GM23338 (cell line): ENCODE results near the gene PTP4A2. TPM values are rescaled to one million over a fixed set of nuclear protein-coding genes. Genes with fewer than 3 reads are reported as not detected.
"Not testable (repeated sequence)": the region's sequence is repeated elsewhere in the genome, so short reads cannot be mapped to it uniquely, and the experiment has no call there.

Experiments used
- ATAC-seq: fragments of 200-7000 bp; cut with Tn5 transposase; 3 replicates; pipeline ENCODE4 v1.9.1; 2020
- DNase-seq: peaks from one replicate; pipeline ENCODE4 v3.0.0-alpha.2; 2015; ENCODE audit warnings: low spot score
- H2AFZ ChIP-seq: fragments of 200-600 bp; sonication (generic); 2 replicates; pipeline ENCODE4 v1.8.0; 2016; ENCODE audit warnings: antibody characterized with exemption, mild to moderate bottlenecking, moderate library complexity
- H3F3A ChIP-seq: fragments of 200-600 bp; sonication (generic); replicated peaks from 2 replicates; pipeline ENCODE4 v1.8.0; 2017; ENCODE audit warnings: antibody characterized with exemption, mixed run types, low read depth
- H3K27ac ChIP-seq: fragments of 200-600 bp; sonication (generic); 2 replicates; pipeline ENCODE4 v1.6.1; 2016; ENCODE audit warnings: low read depth
- H3K27me3 ChIP-seq: fragments of 200-600 bp; sonication (generic); 2 replicates; pipeline ENCODE4 v1.8.0; 2016; ENCODE audit warnings: mild to moderate bottlenecking, mixed run types, moderate library complexity; ENCODE audit not compliant: insufficient read depth
- H3K36me3 ChIP-seq: fragments of 200-600 bp; sonication (generic); 2 replicates; pipeline ENCODE4 v1.8.0; 2016; ENCODE audit warnings: mild to moderate bottlenecking; ENCODE audit not compliant: insufficient read depth
- H3K4me1 ChIP-seq: fragments of 200-600 bp; sonication (generic); 2 replicates; pipeline ENCODE4 v1.8.0; 2016; ENCODE audit warnings: mild to moderate bottlenecking, moderate library complexity; ENCODE audit not compliant: insufficient read depth
- H3K4me2 ChIP-seq: fragments of 200-600 bp; sonication (generic); 2 replicates; pipeline ENCODE4 v1.7.1; 2017; ENCODE audit warnings: mixed run types
- H3K4me3 ChIP-seq: fragments of 200-600 bp; sonication (generic); 2 replicates; pipeline ENCODE4 v1.6.1; 2016; ENCODE audit warnings: mixed run types
- H3K79me2 ChIP-seq: fragments of 200-600 bp; sonication (generic); replicated peaks from 2 replicates; pipeline ENCODE4 v1.8.0; 2017; ENCODE audit warnings: mild to moderate bottlenecking; ENCODE audit not compliant: insufficient read depth
- H3K9me2 ChIP-seq: fragments of 200-600 bp; sonication (generic); 2 replicates; pipeline ENCODE4 v1.8.0; 2017; ENCODE audit not compliant: insufficient read depth
- H4K20me1 ChIP-seq: fragments of 200-600 bp; sonication (generic); replicated peaks from 2 replicates; pipeline ENCODE4 v1.8.0; 2017; ENCODE audit warnings: mild to moderate bottlenecking; ENCODE audit not compliant: insufficient read depth
- H3K27ac Mint-ChIP-seq: 2 replicates; pipeline ENCODE4 v1.8.0; 2020; ENCODE audit warnings: inconsistent platforms, mild to moderate bottlenecking, moderate library complexity, mixed read lengths
- H3K27me3 Mint-ChIP-seq: 3 replicates; pipeline ENCODE4 v1.8.0; 2022; ENCODE audit warnings: low read depth, mild to moderate bottlenecking, moderate library complexity, mixed read lengths, inconsistent platforms; ENCODE audit not compliant: insufficient read depth, poor library complexity
- H3K36me3 Mint-ChIP-seq: 3 replicates; pipeline ENCODE4 v1.8.0; 2021; ENCODE audit warnings: low read depth, mild to moderate bottlenecking, inconsistent platforms, moderate library complexity, mixed read lengths
- H3K4me1 Mint-ChIP-seq: 3 replicates; pipeline ENCODE4 v1.8.0; 2020; ENCODE audit warnings: mild to moderate bottlenecking, inconsistent platforms, mixed read lengths
- H3K4me3 Mint-ChIP-seq: 3 replicates; pipeline ENCODE4 v1.8.0; 2021; ENCODE audit warnings: moderate library complexity, mild to moderate bottlenecking, inconsistent platforms, mixed read lengths
- H3K9me3 Mint-ChIP-seq: 3 replicates; pipeline ENCODE4 v1.8.0; 2020; ENCODE audit warnings: moderate library complexity, mild to moderate bottlenecking, inconsistent platforms, mixed read lengths
- CREB1 ChIP-seq: fragments of 250-450 bp; sonication (Bioruptor Pico); IDR thresholded peaks from 2 replicates; pipeline ENCODE4 v1.5.0; 2020; ENCODE audit warnings: low read depth, mild to moderate bottlenecking, moderate library complexity
- ETS1 ChIP-seq: IDR thresholded peaks from 2 replicates; pipeline ENCODE4 v1.6.1; 2016; ENCODE audit warnings: antibody characterized with exemption
- EZH2phosphoT487 ChIP-seq: fragments of 200-600 bp; sonication (generic); IDR thresholded peaks from one replicate; pipeline ENCODE4 v1.8.1; 2018; ENCODE audit warnings: antibody characterized with exemption; ENCODE audit not compliant: unreplicated experiment
- JUNB ChIP-seq: IDR thresholded peaks from one replicate; pipeline ENCODE4 v1.6.1; 2016; ENCODE audit warnings: antibody characterized with exemption; ENCODE audit not compliant: unreplicated experiment
- POLR2AphosphoS5 ChIP-seq: IDR thresholded peaks from 2 replicates; pipeline ENCODE4 v1.6.1; 2016; ENCODE audit warnings: antibody characterized with exemption, low read depth
- REST ChIP-seq: IDR thresholded peaks from one replicate; pipeline ENCODE4 v1.6.1; 2018; ENCODE audit warnings: antibody characterized with exemption; ENCODE audit not compliant: unreplicated experiment
- STAT1 ChIP-seq: IDR thresholded peaks from one replicate; pipeline ENCODE4 v1.6.1; 2016; ENCODE audit warnings: antibody characterized with exemption; ENCODE audit not compliant: unreplicated experiment
- ZNF331 ChIP-seq: fragments of 250-450 bp; sonication (Bioruptor Pico); IDR thresholded peaks from 2 replicates; pipeline ENCODE4 v1.5.0; 2020; ENCODE audit warnings: low read depth, mild to moderate bottlenecking, moderate library complexity
- polyA plus RNA-seq: library from polyadenylated mRNA; unstranded; fragments of >200 nt; fragmentation: Nextera tagmentation; extraction: Ambion mirVana; gene quantifications from 2 replicates; pipeline ENCODE4 v1.2.1, GENCODE V29; 2016
- total RNA-seq: library from RNA; depleted of rRNA; stranded (reverse); fragments of >200 nt; shearing (Covaris generic); gene quantifications from 2 replicates; pipeline ENCODE4 v1.2.3, GENCODE V29; 2014

PTP4A2 gene
- total and polyA plus RNA-seq, 2 experiments from 2014 or later = 153 to 260 TPM

GRCh38 chr1:31900790-31901189, 37.4 kb downstream of the PTP4A2 start (continued):
- TF ChIP-seq ETS1 = no peak

- H2AFZ ChIP-seq = no peak overlapping the region
- no peak overlapping the region for H3K4me3 Mint-ChIP-seq
- no peaks in the 10 kb centered on the region; the same call in 2 of the 3 replicates for H3K36me3 Mint-ChIP-seq
- no peaks in the 10 kb centered on the region for H4K20me1 ChIP-seq
- H3K4me1 Mint-ChIP-seq = no peaks in the 10 kb centered on the region
- H3K27me3 ChIP-seq = no peaks in the 10 kb centered on the region
- H3K4me1 ChIP-seq = no peaks in the 10 kb centered on the region
- H3K9me2 ChIP-seq = no peaks in the 10 kb centered on the region
- peaks cover 4% of the 10 kb centered on the region; the same call in 1 of the 3 replicates for H3K9me3 Mint-ChIP-seq
- no peaks in the 10 kb centered on the region for H3F3A ChIP-seq
- no peak overlapping the region for H3K27ac ChIP-seq
- no peak overlapping the region for H3K4me3 ChIP-seq
- no peaks in the 10 kb centered on the region for H3K36me3 ChIP-seq
- no peaks in the 10 kb centered on the region for H3K79me2 ChIP-seq
- no peak overlapping the region for H3K4me2 ChIP-seq
- ATAC-seq (no peak), DNase-seq (no peak)
- H3K27me3 Mint-ChIP-seq = peaks cover 5% of the 10 kb centered on the region
- TF ChIP-seq POLR2AphosphoS5 (no peak), CREB1 (CRISPR knock-in tag) (no peak), REST (no peak), STAT1 (no peak), ZNF331 (CRISPR knock-in tag) (no peak), ETS1 (no peak), JUNB (no peak), EZH2phosphoT487 (no peak)
- H3K27ac Mint-ChIP-seq = no peak overlapping the region
Measured at GRCh38 chr1:31897526-31898100, 40.6 kb downstream of the PTP4A2 start.

GRCh38 chr1:31895474-31896198, 42.5 kb downstream of the PTP4A2 start:
- not testable (repeated sequence) for ATAC-seq, H3K4me3 Mint-ChIP-seq, H3K36me3 Mint-ChIP-seq

More at GRCh38 chr1:31895474-31896198, 42.5 kb downstream of the PTP4A2 start:
- not testable (repeated sequence) for DNase-seq, H3K4me1 ChIP-seq, H3K4me1 Mint-ChIP-seq, H3K27ac ChIP-seq, H3K4me2 ChIP-seq, H2AFZ ChIP-seq, H3K9me2 ChIP-seq, H4K20me1 ChIP-seq, H3K79me2 ChIP-seq, H3K4me3 ChIP-seq, H3K27ac Mint-ChIP-seq, H3K27me3 Mint-ChIP-seq, H3K36me3 ChIP-seq, H3K27me3 ChIP-seq, H3F3A ChIP-seq, H3K9me3 Mint-ChIP-seq
